C4-2B (cell line): ENCODE measurements around the gene XIRP2.

Source experiments
- CTCF ChIP-seq: fragments of 450-650 bp; conservative IDR thresholded peaks from 2 replicates; pipeline ENCODE4 v1.5.1; 2017; ENCODE audit warnings: mild to moderate bottlenecking
- ZFX ChIP-seq: fragments of 450-650 bp; IDR thresholded peaks from 2 replicates; pipeline ENCODE4 v1.6.1; 2017

DNA sequence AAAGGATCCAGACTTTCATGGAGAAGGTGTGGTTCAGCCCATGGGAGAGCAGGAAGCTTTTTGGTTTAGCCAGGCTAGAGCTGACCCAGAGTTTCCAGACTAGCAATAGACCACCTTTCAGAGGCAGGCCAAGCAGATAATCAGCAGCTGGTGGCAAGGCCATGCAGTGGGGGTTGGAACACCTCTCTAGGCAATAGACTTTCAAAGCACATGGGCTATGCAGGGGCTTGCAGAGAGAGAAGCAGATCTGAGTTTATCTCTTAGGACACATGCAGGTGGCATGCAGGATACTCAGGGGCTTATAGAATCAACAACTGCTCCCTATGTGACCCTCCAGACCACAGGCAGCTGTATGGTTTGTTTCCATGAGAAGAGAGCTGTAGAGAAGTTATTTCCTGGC lies 9.4 kb downstream of the XIRP2 start:
- TF ChIP-seq CTCF (no peak), ZFX (no peak)
